AG04450 (cell line): ENCODE measurements around the gene CDC42. TPM values are rescaled to one million over a fixed set of nuclear protein-coding genes. Genes with fewer than 3 reads are reported as not detected.

Experiments used
- CTCF ChIA-PET: fragments of 300-600, 350-600 bp; formaldehyde crosslinking; extraction: SDS; loops from one replicate; lab custom pipeline; 2022; ENCODE audit warnings: antibody characterized with exemption, inconsistent platforms; lab: Charles Lee
- POLR2A ChIA-PET: fragments of 350-600 bp; formaldehyde crosslinking; extraction: SDS; loops from one replicate; lab custom pipeline; 2021; ENCODE audit warnings: antibody characterized with exemption, inconsistent platforms; lab: Yijun Ruan, JAX
- DNase-seq: peaks from one replicate; pipeline ENCODE4 v3.0.0-alpha.2; 2011; ENCODE audit warnings: low read depth, low spot score
- H3K27ac ChIP-seq: one replicate; pipeline ENCODE4 v1.5.1; 2012; ENCODE audit warnings: low read depth, low read length, control low read depth
- H3K27me3 ChIP-seq: one replicate; pipeline ENCODE4 v1.6.0; 2012; ENCODE audit warnings: low read length; ENCODE audit not compliant: control insufficient read depth, insufficient read depth
- H3K4me3 ChIP-seq: 2 replicates; pipeline ENCODE4 v1.5.1; 2011; ENCODE audit warnings: mild to moderate bottlenecking, low read depth, low read length, control low read depth
- H3K9me3 ChIP-seq: 2 replicates; pipeline ENCODE4 v1.5.1; 2012; ENCODE audit warnings: low read length; ENCODE audit not compliant: control insufficient read depth, insufficient read depth
- CTCF ChIP-seq: IDR thresholded peaks from 2 replicates; pipeline ENCODE4 v1.5.1; 2011; ENCODE audit warnings: low read depth, low read length, control low read depth, inconsistent platforms
- polyA plus RNA-seq: library from polyadenylated mRNA; depleted of rRNA; stranded (reverse); fragments of >200 nt; gene quantifications from 2 replicates; pipeline ENCODE4 v1.2.3, GENCODE V29; 2011

CDC42 gene
- polyA plus RNA-seq, 1 experiment = 400 TPM

DNA sequence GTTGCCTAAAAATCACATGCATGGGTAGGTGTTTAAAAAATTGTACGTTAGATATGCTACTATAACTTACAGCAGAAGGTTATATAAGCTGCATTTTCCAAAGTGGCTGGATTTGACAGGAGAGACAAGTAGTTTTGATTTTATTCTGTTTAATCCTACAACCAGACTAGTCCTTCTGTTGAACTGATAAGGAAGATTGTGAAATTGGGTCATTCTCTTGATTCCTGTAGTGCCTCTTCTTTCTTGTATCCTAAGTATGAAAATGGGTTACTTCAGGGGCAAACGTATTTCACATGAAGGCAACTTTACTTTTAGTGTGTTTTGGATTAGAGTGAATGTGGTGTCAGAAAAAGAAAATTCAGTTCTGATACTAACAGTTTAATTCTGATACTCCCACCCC, 19.0 kb downstream of the CDC42 start:
- Histone ChIP-seq H3K9me3 (peaks cover 2% of the 10 kb centered on the region; the same call in 1 of the 2 replicates), H3K4me3 (no peak overlapping the region), H3K27ac (no peak overlapping the region), H3K27me3 (no peaks in the 10 kb centered on the region)
- CTCF ChIA-PET = interaction anchor here (0.6 to 1.4 kb wide), 3 partner anchors 10 to 22 kb away, joined by 3 to 7 read pairs (median 4); no protein-coding TSS in a partner anchor
- TF ChIP-seq CTCF = no peak
- DNase-seq = no peak
- POLR2A ChIA-PET = no interaction called here

- CTCF ChIA-PET = no interaction called here
- no peak for DNase-seq
- H3K27ac ChIP-seq = no peak overlapping the region
Observed at GRCh38 chr1:22074803-22075202, 22.3 kb downstream of the CDC42 start.

GRCh38 chr1:22075718-22076117, 23.2 kb downstream of the CDC42 start:
- POLR2A ChIA-PET = no interaction called here

More at GRCh38 chr1:22074803-22075202, 22.3 kb downstream of the CDC42 start:
- POLR2A ChIA-PET = no interaction called here
- H3K9me3 ChIP-seq = peaks cover 2% of the 10 kb centered on the region; the same call in 1 of the 2 replicates
- TF ChIP-seq CTCF = no peak
- no peaks in the 10 kb centered on the region for H3K27me3 ChIP-seq
- no peak overlapping the region for H3K4me3 ChIP-seq

DNA sequence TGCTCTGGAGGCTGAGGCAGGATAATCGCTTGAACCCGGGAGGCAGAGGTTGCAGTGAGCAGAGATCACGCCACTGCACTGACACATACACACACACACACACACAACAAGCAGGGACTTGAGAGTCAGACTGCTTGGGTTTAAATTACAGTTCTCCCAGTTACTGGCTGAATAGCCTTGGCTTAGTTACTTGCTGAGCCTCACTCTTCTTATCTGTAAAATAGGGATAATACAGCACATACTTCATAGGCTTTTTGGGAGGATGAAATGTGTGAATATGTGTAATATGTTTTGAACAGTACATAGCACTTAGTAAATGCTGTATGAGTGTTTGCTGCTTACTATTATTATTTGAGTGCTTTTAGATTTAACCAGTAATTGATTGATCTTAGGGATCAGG, 23.8 kb downstream of the CDC42 start:
- no peak overlapping the region for H3K4me3 ChIP-seq
- DNase-seq = no peak
- H3K27ac ChIP-seq = no peak overlapping the region
- H3K27me3 ChIP-seq = no peaks in the 10 kb centered on the region
- no peak for TF ChIP-seq CTCF
- ChIA-PET POLR2A (no interaction called here), CTCF (no interaction called here)
- H3K9me3 ChIP-seq = no peaks in the 10 kb centered on the region

More at GRCh38 chr1:22075718-22076117, 23.2 kb downstream of the CDC42 start:
- no peak for DNase-seq
- Histone ChIP-seq H3K27ac (no peak overlapping the region), H3K9me3 (no peaks in the 10 kb centered on the region), H3K27me3 (no peaks in the 10 kb centered on the region), H3K4me3 (no peak overlapping the region)
- TF ChIP-seq CTCF = no peak
- CTCF ChIA-PET = no interaction called here

DNA sequence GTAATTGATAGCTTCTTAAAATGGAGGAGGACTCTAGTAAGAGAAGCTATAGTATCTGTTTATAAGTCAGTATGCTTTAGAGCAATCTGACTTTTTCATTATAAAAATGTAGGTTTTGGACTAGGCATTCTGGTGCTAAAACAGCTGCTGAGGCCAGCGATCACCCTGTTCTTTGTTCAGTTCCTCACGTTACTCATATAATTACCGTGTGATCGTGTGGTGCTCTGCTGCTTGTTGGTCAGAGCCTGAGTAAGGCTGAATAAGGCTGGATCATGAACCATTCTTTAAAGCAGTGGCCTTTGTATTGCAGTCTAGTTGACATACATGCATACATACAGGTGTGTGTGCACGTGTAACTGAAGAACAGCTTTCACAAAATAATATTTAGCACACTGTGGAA, 25.2 kb downstream of the CDC42 start:
- no peak overlapping the region for H3K27ac ChIP-seq
- no peaks in the 10 kb centered on the region for H3K9me3 ChIP-seq
- H3K4me3 ChIP-seq = no peak overlapping the region
- TF ChIP-seq CTCF = no peak
- DNase-seq = no peak
- ChIA-PET CTCF (no interaction called here), POLR2A (no interaction called here)
- no peaks in the 10 kb centered on the region for H3K27me3 ChIP-seq
